Fibroblast of lung (primary cell): ENCODE data around the gene RGS7.

ENCODE experiments used
- CTCF ChIP-seq, 2 donors: IDR thresholded peaks in 1 of 2; conservative IDR thresholded peaks in 1 of 2; 1 replicate in 1 of 2; 2 replicates in 1 of 2; pipeline ENCODE4 v1.5.1; 2011 to 2012; ENCODE audit warnings: low read length in 2 of 2, control low read depth in 1 of 2, inconsistent platforms in 1 of 2, low read depth in 1 of 2, mild to moderate bottlenecking in 1 of 2
- EZH2 ChIP-seq: IDR thresholded peaks from 2 replicates; pipeline ENCODE4 v1.5.1; 2012; ENCODE audit warnings: low read length, control low read depth, mild to moderate bottlenecking; ENCODE audit errors: missing control alignments

- TF ChIP-seq CTCF (conservative IDR thresholded peaks at IDR 0.05 in 1 of 2, IDR thresholded peaks at IDR 0.05 in 1 of 2; ENCODE audit: low read depth in 1 of 2, low read length in 2 of 2) (no peak), EZH2 (no peak)
Observed at GRCh38 chr1:240968864-240969263, 388.1 kb downstream of the RGS7 start.
